Activated naive CD4-positive, alpha-beta T cell treated with anti-CD3 and anti-CD28 coated beads for 36 hours (primary cell): ENCODE data around the gene MB. TPM values are rescaled to one million over a fixed set of nuclear protein-coding genes. Genes with fewer than 3 reads are reported as not detected.

ENCODE experiments used
- CTCF ChIA-PET: fragments of 350-600 bp; sonication (Branson Sonifier 250); formaldehyde crosslinking; loops from one replicate; lab custom pipeline; 2021; ENCODE audit warnings: antibody characterized with exemption; lab: Charles Lee
- DNase-seq: peaks from one replicate; pipeline ENCODE4 v3.0.0-alpha.2; 2020
- H3K27ac Mint-ChIP-seq: one replicate; pipeline ENCODE4 v1.8.0; 2021; ENCODE audit warnings: mild to moderate bottlenecking, mixed read lengths
- H3K27me3 Mint-ChIP-seq: one replicate; pipeline ENCODE4 v1.8.0; 2021; ENCODE audit warnings: low read depth, mixed read lengths
- H3K36me3 Mint-ChIP-seq: one replicate; pipeline ENCODE4 v1.8.0; 2021; ENCODE audit warnings: low read depth, mixed read lengths
- H3K4me1 Mint-ChIP-seq: one replicate; pipeline ENCODE4 v1.8.0; 2021; ENCODE audit warnings: low read depth, mixed read lengths
- H3K4me3 Mint-ChIP-seq: one replicate; pipeline ENCODE4 v1.8.0; 2021; ENCODE audit warnings: mild to moderate bottlenecking, moderate library complexity, mixed read lengths
- H3K9me3 Mint-ChIP-seq: one replicate; pipeline ENCODE4 v1.8.0; 2021; ENCODE audit warnings: mixed read lengths
- intact Hi-C: fragments of 100-400 bp; cut with micrococcal nuclease; formaldehyde crosslinking; loops from one replicate; pipeline ENCODE4 v1.15.1; 2023
- total RNA-seq, 2 experiments: library from RNA; stranded (reverse); gene quantifications; one replicate each; pipeline ENCODE4 v1.2.3, GENCODE V29; 2021

Gene MB
- total RNA-seq, 2 experiments from 2014 or later: not detected

DNA sequence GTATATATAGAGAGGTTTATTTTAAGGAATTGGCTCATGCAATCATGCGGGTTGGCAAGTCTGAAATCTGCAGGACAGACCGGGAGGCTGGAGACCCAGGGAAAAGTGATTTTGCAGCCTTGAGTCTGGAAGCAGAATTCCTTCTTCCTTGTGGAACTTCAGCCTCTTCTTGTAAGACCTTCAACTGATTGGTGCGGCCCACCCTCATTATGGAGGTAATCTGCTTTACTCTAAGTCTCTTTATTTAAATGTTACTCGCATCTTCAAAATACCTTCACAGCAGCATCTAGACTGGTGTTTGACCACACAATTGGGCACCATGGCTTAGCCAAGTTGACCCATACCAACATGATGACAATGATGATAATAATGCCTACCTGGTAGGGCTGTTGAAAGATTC, 17.8 kb downstream of the MB start:
- no peaks in the 10 kb centered on the region for H3K4me1 Mint-ChIP-seq
- H3K9me3 Mint-ChIP-seq: no peaks in the 10 kb centered on the region
- H3K27ac Mint-ChIP-seq: no peak overlapping the region
- CTCF ChIA-PET: no interaction called here
- no peak for DNase-seq
- no peaks in the 10 kb centered on the region for H3K36me3 Mint-ChIP-seq
- intact Hi-C loops: no loop called here
- no peaks in the 10 kb centered on the region for H3K27me3 Mint-ChIP-seq
- H3K4me3 Mint-ChIP-seq: no peak overlapping the region

DNA sequence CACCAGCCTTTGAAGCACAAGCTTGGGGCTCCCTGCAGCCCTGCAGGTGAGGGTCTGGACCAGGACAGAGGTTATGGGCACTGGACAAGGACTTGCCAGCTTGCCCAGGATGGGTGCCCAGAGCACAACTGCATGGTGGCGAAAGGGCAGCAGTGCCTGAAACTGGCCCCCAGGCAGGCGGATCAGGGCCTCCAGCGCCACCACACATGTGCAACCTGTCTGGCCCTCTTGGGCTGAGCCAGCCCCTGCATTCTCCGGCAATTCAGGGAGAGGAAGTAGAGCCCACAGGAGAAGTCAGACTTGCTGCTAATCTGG, 18.8 kb downstream of the MB start:
- no peaks in the 10 kb centered on the region for H3K4me1 Mint-ChIP-seq
- CTCF ChIA-PET: no interaction called here
- no peak for DNase-seq
- H3K36me3 Mint-ChIP-seq: no peaks in the 10 kb centered on the region
- H3K27me3 Mint-ChIP-seq: no peaks in the 10 kb centered on the region
- H3K9me3 Mint-ChIP-seq: no peaks in the 10 kb centered on the region
- intact Hi-C loops: no loop called here
- H3K27ac Mint-ChIP-seq: no peak overlapping the region
- no peak overlapping the region for H3K4me3 Mint-ChIP-seq

DNA sequence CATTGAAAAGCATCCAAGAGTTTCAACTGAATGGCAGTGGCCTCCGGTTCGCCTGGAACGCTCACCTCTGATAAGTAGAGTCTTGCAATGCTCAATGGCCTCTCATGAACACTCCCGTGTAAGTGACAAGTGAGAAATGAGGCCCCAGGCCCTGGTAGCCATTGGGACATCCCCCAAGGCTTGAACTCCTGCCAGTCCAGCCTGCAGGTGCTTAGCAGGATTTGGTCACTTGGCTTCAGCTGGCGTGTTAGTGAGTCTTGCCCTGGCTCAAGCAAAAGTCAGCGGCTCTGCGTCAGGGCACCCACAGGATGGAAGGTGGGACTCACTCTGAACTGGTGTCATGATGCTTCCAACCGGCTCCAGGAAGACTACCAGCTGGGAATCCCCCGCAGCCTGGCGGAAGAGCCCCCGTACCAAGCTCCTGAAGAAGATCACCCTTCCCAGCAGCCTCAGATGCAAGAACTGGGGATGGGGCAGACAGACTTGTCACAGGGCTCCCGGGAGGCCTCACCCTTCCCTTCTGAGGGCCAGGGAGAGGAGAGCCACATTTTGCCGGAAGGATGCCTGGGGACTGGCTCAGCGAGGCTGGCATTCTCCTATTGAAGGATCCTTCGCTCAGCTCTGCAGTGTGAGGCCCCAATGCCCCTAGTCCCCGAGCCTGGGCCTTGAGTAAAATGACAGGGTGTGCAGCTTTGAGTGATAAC, 19.3 kb downstream of the MB start:
- intact Hi-C loops: no loop called here
- Mint-ChIP-seq H3K9me3 (no peaks in the 10 kb centered on the region), H3K27me3 (no peaks in the 10 kb centered on the region), H3K4me1 (no peaks in the 10 kb centered on the region), H3K36me3 (no peaks in the 10 kb centered on the region), H3K4me3 (no peak overlapping the region), H3K27ac (no peak overlapping the region)
- no peak for DNase-seq
- CTCF ChIA-PET: no interaction called here

DNA sequence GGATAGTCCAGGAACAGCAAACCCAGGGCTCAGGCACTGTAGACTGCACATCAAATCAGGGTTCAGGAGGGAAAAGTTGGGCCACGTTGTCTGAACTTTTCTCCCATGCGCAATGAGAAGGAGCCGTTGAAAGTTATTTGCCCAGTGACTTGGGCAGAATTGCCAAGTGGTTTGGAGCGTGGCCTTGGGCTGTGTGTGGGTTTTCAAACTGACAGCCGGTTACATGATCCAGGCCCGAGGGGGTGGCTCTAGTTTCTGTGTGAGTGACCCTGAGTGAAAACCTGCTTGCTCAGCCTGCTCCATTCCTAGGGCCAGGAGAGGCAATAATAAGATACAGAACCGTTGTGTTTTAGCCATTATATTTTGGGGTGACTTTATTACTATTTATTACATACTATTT, 20.3 kb downstream of the MB start:
- Mint-ChIP-seq H3K36me3 (no peaks in the 10 kb centered on the region), H3K27me3 (no peaks in the 10 kb centered on the region), H3K4me1 (no peaks in the 10 kb centered on the region), H3K27ac (no peak overlapping the region), H3K4me3 (no peak overlapping the region), H3K9me3 (no peaks in the 10 kb centered on the region)
- DNase-seq: no peak
- CTCF ChIA-PET: no interaction called here
- intact Hi-C loops: no loop called here

DNA sequence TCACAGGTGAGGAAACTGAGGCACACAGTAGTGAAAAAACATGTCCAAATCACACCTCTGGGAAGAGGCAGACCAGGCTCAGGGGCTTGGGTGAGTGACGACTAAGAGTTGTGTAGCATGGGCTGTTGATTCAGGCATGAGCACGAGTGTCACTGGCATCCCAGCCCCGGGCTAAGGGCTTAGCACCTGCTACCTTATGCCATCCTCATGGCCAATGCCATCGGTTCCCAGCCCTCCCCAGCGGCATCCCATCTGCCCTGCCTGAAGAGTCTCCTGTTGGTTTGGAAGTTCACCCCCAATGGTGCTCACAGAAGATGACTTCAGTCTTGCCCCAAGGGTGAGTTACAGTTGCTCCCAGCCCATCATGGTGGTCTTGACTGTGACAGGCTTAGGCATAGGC, 22.4 kb downstream of the MB start:
- DNase-seq: no peak
- no peaks in the 10 kb centered on the region for H3K36me3 Mint-ChIP-seq
- intact Hi-C loops: no loop called here
- H3K27ac Mint-ChIP-seq: no peak overlapping the region
- H3K4me1 Mint-ChIP-seq: no peaks in the 10 kb centered on the region
- no peaks in the 10 kb centered on the region for H3K27me3 Mint-ChIP-seq
- CTCF ChIA-PET: no interaction called here
- H3K4me3 Mint-ChIP-seq: no peak overlapping the region
- no peaks in the 10 kb centered on the region for H3K9me3 Mint-ChIP-seq

DNA sequence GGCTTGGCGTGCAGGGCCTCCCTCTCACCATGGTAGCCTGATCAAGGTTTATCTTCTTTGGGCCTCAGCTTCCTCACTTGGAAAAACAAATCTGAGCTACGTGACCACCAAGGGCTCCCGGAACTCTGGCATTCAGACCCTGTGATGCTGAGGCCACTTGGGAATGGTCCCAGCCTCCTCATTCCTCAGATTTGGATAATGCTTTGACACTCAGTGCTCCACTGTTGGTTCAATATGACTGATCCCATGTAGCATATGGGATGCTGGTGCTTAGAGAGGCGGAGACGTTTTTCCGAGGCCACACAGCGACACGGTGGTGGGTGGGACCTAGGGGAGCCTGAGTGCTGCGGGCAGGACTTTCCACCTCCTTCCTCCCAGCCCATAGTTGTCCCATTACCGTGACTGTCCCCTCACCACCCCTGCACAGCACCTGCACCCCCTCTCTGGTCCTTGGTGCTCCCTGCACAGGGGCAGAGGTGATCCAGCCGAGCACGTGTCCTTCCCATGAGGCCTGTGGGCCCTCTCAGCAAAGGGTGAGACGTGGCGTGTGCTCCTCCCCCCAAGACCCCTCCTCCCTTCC, 23.1 kb downstream of the MB start:
- no peak overlapping the region for H3K27ac Mint-ChIP-seq
- CTCF ChIA-PET: no interaction called here
- no peak for DNase-seq
- no peaks in the 10 kb centered on the region for H3K4me1 Mint-ChIP-seq
- H3K36me3 Mint-ChIP-seq: no peaks in the 10 kb centered on the region
- no peaks in the 10 kb centered on the region for H3K9me3 Mint-ChIP-seq
- no peak overlapping the region for H3K4me3 Mint-ChIP-seq
- intact Hi-C loops: no loop called here
- no peaks in the 10 kb centered on the region for H3K27me3 Mint-ChIP-seq

DNA sequence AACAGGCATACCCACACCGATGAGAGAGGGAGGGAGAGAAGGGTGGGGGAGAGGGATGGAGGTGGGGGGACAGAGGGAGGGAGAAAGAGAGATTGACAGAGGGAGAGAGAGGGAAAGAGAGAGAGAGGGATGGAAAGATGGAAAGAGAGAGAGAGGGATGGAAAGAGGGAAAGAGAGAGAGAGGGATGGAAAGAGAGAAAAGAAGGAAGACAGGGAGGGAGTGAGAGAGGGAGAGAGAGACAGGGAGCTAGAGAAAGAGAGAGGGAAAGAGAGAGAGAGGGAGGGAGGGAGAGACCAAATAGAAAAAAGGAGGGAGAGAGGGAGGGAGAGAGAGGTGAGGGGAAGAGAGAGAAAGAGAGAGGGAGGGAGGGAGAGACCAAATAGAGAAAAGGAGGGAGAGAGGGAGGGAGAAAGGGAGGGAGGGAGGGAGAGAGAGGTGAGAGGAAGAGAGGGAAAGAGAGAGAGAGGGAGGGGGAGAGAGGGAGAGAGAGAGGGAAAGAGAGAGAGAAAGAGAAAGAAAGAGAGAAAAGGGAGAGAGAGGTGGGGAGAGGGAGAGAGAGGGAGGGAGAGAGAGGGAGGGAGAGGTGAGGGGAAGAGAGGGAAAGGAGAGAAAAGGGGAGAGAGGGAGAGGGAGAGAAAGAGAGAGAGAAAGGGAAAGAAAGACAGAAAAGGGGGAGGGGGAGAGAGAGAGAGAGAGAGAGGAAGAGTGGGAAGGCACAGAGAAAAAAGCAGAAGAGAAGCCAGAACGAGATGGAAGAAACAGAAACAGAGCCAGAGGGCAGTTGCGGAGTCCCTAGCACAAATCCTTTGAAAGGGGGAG, 23.8 kb downstream of the MB start:
- H3K4me3 Mint-ChIP-seq: no peak overlapping the region
- no peaks in the 10 kb centered on the region for H3K9me3 Mint-ChIP-seq
- CTCF ChIA-PET: no interaction called here
- no peaks in the 10 kb centered on the region for H3K27me3 Mint-ChIP-seq
- H3K4me1 Mint-ChIP-seq: no peaks in the 10 kb centered on the region
- H3K36me3 Mint-ChIP-seq: no peaks in the 10 kb centered on the region
- intact Hi-C loops: no loop called here
- no peak overlapping the region for H3K27ac Mint-ChIP-seq
- DNase-seq: no peak

DNA sequence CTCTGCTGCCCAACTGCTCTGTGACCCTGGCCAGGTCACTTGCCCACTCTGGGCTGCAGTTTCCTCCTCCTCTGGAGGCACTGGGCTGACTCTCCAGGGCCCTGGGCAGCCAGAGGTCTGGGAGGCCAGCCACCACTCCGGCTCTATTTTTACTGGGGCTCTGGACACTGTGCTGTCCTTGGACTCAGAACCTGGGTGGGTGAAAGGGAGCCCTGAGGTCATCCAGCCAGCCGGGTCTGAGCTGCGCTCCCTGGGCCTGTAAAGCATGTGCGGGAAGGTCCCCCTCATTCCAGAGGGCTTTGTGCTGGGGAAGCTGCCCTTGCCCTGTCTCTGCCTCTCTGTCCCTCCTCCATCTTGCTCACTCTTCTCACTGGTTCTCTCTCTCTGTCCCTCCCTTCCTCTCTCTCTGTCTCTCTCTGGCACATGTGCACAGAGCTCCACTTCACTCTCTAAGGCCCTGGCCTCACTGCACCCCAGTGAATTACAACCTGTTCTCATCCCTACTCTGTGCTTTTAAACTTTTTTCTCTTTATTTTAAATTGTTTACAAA, 24.6 kb downstream of the MB start:
- intact Hi-C loops: no loop called here
- no peak for DNase-seq
- Mint-ChIP-seq H3K27ac (no peak overlapping the region), H3K36me3 (no peaks in the 10 kb centered on the region), H3K4me3 (no peak overlapping the region), H3K27me3 (no peaks in the 10 kb centered on the region), H3K9me3 (no peaks in the 10 kb centered on the region), H3K4me1 (no peaks in the 10 kb centered on the region)
- CTCF ChIA-PET: interaction anchor here (0.8 kb wide), 1 partner anchor 121 kb away, joined by 3 read pairs; no protein-coding TSS in a partner anchor

DNA sequence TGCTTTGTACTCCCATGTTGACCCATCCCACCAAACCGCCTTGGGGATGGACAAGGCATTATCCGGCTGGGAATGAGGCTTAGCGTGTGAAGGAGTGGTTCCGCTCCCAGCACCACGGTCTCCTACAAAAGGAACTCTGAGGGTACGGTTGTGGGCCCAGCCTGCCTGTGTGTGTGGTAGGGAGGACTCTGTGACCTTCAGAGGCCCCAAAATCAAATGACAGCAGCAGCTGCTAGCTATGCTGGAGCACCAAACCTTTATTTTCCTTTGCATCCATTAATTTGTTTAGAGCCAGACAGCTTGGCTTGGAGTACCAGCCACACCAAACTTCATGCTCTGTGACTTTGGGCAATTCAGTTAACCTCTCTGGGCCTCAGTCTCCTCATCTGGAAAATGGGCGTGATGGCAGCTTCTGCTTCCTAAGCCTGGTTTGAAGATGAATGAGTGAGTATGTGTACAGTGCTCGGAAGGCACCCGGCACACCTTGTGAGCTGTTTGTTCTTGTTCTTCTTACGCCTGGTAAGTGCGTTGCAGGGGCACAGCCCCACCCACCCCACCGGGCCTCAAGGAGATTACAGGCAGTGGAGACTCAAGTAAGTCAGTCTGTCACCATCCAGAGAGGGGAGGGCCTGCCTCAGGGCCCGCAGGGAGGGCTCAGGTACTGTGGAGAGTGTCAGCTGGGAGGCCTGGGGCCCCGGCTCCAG, 25.3 kb downstream of the MB start:
- H3K4me1 Mint-ChIP-seq: no peaks in the 10 kb centered on the region
- no peaks in the 10 kb centered on the region for H3K9me3 Mint-ChIP-seq
- H3K36me3 Mint-ChIP-seq: no peaks in the 10 kb centered on the region
- H3K4me3 Mint-ChIP-seq: no peak overlapping the region
- CTCF ChIA-PET: interaction anchor here (0.8 kb wide), 1 partner anchor 120 kb away, joined by 3 read pairs; no protein-coding TSS in a partner anchor
- DNase-seq: no peak
- H3K27me3 Mint-ChIP-seq: no peaks in the 10 kb centered on the region
- intact Hi-C loops: no loop called here
- no peak overlapping the region for H3K27ac Mint-ChIP-seq

DNA sequence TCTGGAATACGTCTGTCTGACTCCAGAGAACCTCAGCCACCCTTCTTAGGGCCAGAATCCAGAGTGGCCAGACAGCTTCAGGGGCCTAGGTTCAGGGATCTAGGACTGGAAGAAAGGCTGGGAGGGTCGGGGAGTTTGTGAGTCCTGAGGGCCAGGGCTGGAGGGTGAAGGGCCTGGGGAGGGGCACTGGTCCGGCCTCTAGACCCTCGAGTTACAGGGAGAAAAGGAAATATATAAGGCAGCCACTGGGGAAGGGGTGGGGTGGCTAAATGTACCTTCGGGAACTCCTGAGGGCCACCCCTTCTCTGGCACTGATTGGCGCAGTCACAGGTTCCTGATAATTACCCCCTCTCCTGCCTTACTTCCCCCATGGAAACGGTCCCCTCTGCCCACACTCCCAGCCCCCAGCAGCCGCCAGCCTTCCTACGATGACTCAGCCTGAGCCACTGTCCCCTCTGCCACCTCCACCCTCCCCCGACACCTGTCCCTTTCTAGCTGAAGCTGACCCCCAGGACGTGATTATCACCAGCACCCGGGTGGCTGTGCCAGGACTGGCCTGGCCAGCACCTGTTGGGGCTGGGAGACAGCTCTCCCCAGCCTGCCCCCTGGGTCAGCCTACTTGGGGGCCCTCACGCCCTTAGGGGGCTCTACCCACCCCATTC, 26.4 kb downstream of the MB start:
- Mint-ChIP-seq H3K36me3 (no peaks in the 10 kb centered on the region), H3K27me3 (no peaks in the 10 kb centered on the region), H3K4me3 (no peak overlapping the region), H3K4me1 (no peaks in the 10 kb centered on the region), H3K27ac (no peak overlapping the region), H3K9me3 (no peaks in the 10 kb centered on the region)
- CTCF ChIA-PET: interaction anchor here (0.6 to 1.1 kb wide), 2 partner anchors 213 to 239 kb away, joined by 3 to 9 read pairs; no protein-coding TSS in a partner anchor
- DNase-seq: no peak
- intact Hi-C loops: no loop called here

DNA sequence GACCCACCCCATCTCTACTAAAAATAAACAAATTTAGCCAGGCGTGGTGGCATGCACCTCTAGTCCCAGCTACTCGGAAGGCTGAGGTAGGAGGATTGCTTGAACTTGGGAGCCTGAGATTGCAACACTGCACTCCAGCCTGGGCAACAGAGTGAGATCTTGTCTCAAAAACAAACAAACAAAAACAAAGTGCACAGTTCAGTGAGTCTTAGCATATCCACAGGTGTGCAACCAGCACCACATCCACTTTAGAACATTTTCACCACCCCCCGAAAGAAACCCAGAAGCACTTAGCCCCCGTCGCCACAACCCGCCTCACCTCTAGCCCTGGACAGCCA, 27.4 kb downstream of the MB start:
- H3K9me3 Mint-ChIP-seq: no peaks in the 10 kb centered on the region
- H3K27ac Mint-ChIP-seq: no peak overlapping the region
- H3K27me3 Mint-ChIP-seq: no peaks in the 10 kb centered on the region
- intact Hi-C loops: no loop called here
- H3K4me3 Mint-ChIP-seq: no peak overlapping the region
- CTCF ChIA-PET: no interaction called here
- no peak for DNase-seq
- no peaks in the 10 kb centered on the region for H3K36me3 Mint-ChIP-seq
- no peaks in the 10 kb centered on the region for H3K4me1 Mint-ChIP-seq
